Tibial nerve (tissue), 4 donors: Measurements from ENCODE around the gene CCDC177. TPM values are rescaled to one million over a fixed set of nuclear protein-coding genes. Genes with fewer than 3 reads are reported as not detected.
A peak's percentile ranks its signal among the peaks of the same experiment; 100 is the strongest.

ENCODE experiments used
- DNase-seq, 2 donors: peaks; one replicate each; pipeline ENCODE4 v3.0.0-alpha.2; 2019; ENCODE audit warnings: low spot score in 2 of 2
- H3K27ac ChIP-seq, 4 donors: fragments of 200-600 bp; sonication (generic) in 3 of 4; one replicate each; pipeline ENCODE4 v1.5.1; 2017 to 2019; ENCODE audit warnings: mild to moderate bottlenecking in 1 of 4
- H3K27me3 ChIP-seq, 2 donors: fragments of 200-600 bp; sonication (generic) in 1 of 2; one replicate each; pipeline versions ENCODE4 v1.5.1 to v1.6.0; 2017 to 2019
- H3K36me3 ChIP-seq, 3 donors: fragments of 200-600 bp; sonication (generic); one replicate each; pipeline ENCODE4 v1.5.1; 2018 to 2019
- H3K4me1 ChIP-seq, 4 donors: fragments of 200-600 bp; sonication (generic) in 3 of 4; one replicate each; pipeline ENCODE4 v1.5.1; 2017 to 2019
- H3K4me3 ChIP-seq, 4 donors: fragments of 200-600 bp; sonication (generic) in 3 of 4; one replicate each; pipeline ENCODE4 v1.5.1; 2017 to 2019; ENCODE audit warnings: mild to moderate bottlenecking in 1 of 4, moderate library complexity in 1 of 4
- H3K9me3 ChIP-seq, 4 donors: fragments of 200-600 bp; sonication (generic) in 3 of 4; one replicate each; pipeline ENCODE4 v1.5.1; 2017 to 2019
- EP300 ChIP-seq, 2 donors: sonication (generic); formaldehyde crosslinking; IDR thresholded peaks; one replicate each; pipeline ENCODE4 v1.6.1; 2017; ENCODE audit warnings: antibody characterized with exemption in 2 of 2, mild to moderate bottlenecking in 1 of 2
- POLR2A ChIP-seq, 2 donors: fragments of 450-650 bp; IDR thresholded peaks; one replicate each; pipeline ENCODE4 v1.6.1; 2017; ENCODE audit warnings: antibody characterized with exemption in 2 of 2, mild to moderate bottlenecking in 2 of 2, moderate library complexity in 2 of 2
- WGBS, 2 donors: methylation state at CpG; one replicate each; pipeline ENCODE4 v1.1.5; 2018; 5-methylcytosine and 5-hydroxymethylcytosine counted together
- total RNA-seq, 4 donors: library from RNA; depleted of rRNA; stranded (reverse); fragments of >200 nt; gene quantifications; one replicate each; pipeline ENCODE4 v1.1.0, GENCODE V29; 2016
- TF ChIP-seq, protein P1 (sequence below), 5 experiments: fragments of 200-600 bp in 3 of 5; fragments of 450-650 bp in 2 of 5; sonication (generic) in 3 of 5; IDR thresholded peaks; one replicate each; pipeline ENCODE4 v1.5.1; 2016 to 2019; ENCODE audit warnings: antibody characterized with exemption in 5 of 5, mild to moderate bottlenecking in 3 of 5, moderate library complexity in 2 of 5

CCDC177 gene
- total RNA-seq, 4 donors from 2014 or later, result not detected

DNA sequence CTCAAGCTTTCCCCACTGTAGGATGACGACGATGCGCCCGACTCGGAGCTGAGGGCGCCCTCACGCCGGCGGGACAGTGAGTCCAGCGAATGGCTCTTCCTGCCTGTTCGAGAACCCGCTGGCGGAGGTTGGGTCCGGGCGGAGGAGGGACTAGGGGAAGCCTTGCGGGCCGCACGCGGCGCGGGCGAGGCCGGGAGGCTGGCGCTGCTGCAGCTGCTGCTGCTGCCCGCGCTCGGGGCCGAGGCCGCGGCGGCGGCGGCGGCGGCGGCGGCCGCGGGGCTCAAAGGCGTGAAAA, 1.9 kb downstream of the CCDC177 start:
- Histone ChIP-seq H3K9me3 (no peaks in the 10 kb centered on the region), H3K27ac (no peak overlapping the region), H3K4me3 (peak overlapping the region in 2 of 4 donors; percentile 35 to 52), H3K36me3 (no peaks in the 10 kb centered on the region), H3K4me1 (peaks cover 0 to 38% (median 25%) of the 10 kb centered on the region in 4 donors), H3K27me3 (peaks cover 3 to 91% of the 10 kb centered on the region in 2 donors)
- DNase-seq, result no peak
- whole genome bisulfite sequencing, 2 donors, result 28 to 32% methylated on average over 22 to 37 of the region's 40 CpGs
- TF ChIP-seq POLR2A (IDR thresholded peaks at IDR 0.05), result no peak
- TF ChIP-seq, protein P1, sequence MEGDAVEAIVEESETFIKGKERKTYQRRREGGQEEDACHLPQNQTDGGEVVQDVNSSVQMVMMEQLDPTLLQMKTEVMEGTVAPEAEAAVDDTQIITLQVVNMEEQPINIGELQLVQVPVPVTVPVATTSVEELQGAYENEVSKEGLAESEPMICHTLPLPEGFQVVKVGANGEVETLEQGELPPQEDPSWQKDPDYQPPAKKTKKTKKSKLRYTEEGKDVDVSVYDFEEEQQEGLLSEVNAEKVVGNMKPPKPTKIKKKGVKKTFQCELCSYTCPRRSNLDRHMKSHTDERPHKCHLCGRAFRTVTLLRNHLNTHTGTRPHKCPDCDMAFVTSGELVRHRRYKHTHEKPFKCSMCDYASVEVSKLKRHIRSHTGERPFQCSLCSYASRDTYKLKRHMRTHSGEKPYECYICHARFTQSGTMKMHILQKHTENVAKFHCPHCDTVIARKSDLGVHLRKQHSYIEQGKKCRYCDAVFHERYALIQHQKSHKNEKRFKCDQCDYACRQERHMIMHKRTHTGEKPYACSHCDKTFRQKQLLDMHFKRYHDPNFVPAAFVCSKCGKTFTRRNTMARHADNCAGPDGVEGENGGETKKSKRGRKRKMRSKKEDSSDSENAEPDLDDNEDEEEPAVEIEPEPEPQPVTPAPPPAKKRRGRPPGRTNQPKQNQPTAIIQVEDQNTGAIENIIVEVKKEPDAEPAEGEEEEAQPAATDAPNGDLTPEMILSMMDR (IDR thresholded peaks at IDR 0.05), result no peak
- no peak for TF ChIP-seq EP300 (IDR thresholded peaks at IDR 0.05)

DNA sequence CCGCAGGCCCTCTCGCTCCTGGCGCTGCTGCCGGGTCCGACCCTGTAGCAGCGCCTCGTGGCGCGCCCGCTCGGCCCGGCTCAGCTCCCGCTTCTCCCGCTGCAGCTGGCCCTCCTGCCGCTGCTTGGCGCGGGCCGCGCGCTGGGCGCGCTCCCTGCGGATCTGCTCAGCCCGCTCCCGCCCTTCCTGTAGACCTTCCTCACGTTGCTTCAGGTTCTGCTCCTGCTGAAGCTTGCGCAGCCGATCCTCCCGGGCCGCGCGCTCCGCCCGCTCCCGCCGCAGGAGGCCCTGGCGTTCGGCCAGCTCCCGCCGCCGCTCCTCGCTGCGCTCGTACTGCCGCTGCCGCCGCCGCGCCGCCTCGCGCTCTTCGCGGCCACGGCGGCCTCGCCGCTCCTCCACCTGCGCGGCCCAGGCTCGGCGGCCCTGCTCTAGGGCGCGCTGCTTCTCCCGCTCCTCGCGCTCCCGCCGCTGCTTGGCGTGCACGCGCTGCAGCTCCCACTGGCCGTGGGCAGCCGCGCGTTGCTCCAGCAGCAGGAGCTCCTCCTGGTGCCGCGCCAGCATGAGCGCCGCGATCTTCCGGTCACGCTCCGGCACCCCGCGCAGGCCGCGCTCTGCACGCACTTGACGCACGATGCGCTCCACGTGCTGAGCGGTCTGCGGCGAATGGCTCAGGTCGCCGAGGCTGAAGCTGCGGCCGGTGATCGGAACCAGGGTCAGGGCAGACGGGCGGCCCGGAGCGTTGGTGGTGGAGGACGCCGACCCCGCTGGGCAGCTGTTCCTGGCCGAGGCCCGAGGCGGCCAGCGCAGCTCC, 2.4 kb downstream of the CCDC177 start:
- peaks cover 3 to 97% of the 10 kb centered on the region in 2 donors for H3K27me3 ChIP-seq
- no peak for DNase-seq

DNA sequence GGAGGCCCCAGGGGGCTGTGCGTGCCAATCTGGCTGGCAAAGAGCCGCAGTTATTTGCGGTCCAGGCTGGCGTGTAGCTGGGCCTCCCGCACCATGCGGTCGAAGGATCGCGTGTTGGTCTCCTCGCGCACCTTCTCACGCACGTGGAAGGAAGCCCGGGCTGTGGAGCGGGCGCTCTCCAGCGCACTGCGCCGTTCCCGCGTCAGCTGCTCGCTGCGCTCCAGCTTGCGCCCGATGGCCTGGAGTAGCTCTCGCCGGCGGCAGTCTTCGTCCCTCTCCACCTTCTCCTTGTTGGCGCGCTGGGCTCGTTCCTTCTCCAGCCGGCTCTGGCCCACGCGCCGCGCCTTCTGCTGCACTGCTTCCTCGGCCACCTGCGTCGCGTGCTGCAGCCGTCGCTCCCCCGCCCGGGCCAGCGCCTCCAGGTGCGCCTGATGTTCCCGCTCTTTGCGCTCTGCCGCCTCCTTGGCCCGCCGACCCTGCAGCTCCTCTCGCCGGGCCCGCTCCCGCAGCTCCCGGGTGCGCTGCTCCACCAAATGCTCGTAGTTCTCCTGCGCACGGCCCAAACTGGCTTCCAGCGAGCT, 3.1 kb downstream of the CCDC177 start:
- DNase-seq, result no peak
- TF ChIP-seq POLR2A (IDR thresholded peaks at IDR 0.05), result no peak
- TF ChIP-seq EP300 (IDR thresholded peaks at IDR 0.05), result no peak
- TF ChIP-seq, protein P1 (IDR thresholded peaks at IDR 0.05), result no peak
- Histone ChIP-seq H3K4me3 (peak overlapping the region; percentile 19 to 52 (median 32)), H3K9me3 (no peaks in the 10 kb centered on the region), H3K27me3 (peaks cover 3 to 97% of the 10 kb centered on the region in 2 donors), H3K27ac (no peak overlapping the region), H3K4me1 (peaks cover 0 to 38% (median 25%) of the 10 kb centered on the region in 4 donors), H3K36me3 (no peaks in the 10 kb centered on the region)
- WGBS, 2 donors, result 10 to 34% methylated on average over 21 to 37 of the region's 62 CpGs

More for the DNA sequence above, 2.4 kb downstream of the CCDC177 start:
- Histone ChIP-seq H3K27ac (no peak overlapping the region), H3K36me3 (no peaks in the 10 kb centered on the region), H3K4me3 (peak overlapping the region; percentile 19 to 52 (median 32)), H3K9me3 (no peaks in the 10 kb centered on the region), H3K4me1 (peaks cover 0 to 38% (median 25%) of the 10 kb centered on the region in 4 donors)
- TF ChIP-seq, protein P1 (IDR thresholded peaks at IDR 0.05), result no peak
- no peak for TF ChIP-seq EP300 (IDR thresholded peaks at IDR 0.05)
- TF ChIP-seq POLR2A (IDR thresholded peaks at IDR 0.05), result no peak
- 15 to 18% methylated on average over 57 to 98 of the region's 112 CpGs for WGBS, 2 donors

DNA sequence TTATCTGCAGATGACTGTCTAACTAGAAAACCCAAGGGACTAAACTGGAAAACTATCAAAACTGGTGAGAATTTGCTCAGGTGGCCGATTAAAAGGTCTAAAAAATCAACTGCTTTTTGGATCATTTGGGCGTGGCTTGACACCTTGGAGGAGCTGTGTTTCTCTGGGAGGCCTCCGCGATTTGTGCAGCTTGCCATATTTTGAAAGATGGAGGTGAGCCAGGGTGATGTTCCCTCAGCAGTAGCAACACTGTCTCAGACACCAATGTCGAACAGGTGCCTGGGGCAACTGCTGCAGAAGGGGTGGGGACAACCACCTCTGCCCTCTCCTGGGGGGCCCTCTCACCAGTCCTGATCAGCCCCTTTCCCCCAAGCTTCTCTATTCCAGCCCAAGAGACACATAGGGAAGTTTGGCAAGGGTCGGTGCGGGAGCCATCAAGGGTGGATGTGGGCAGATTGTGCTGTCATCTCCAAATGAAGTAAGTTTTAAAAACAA, 3.8 kb downstream of the CCDC177 start:
- DNase-seq, result no peak
- no peak overlapping the region for H3K27ac ChIP-seq
- peaks cover 0 to 38% (median 25%) of the 10 kb centered on the region in 4 donors for H3K4me1 ChIP-seq
- H3K4me3 ChIP-seq, result no peak overlapping the region
- no peaks in the 10 kb centered on the region for H3K36me3 ChIP-seq
- 88 to 93% methylated on average over 7 of the region's 7 CpGs for WGBS, 2 donors
- no peaks in the 10 kb centered on the region for H3K9me3 ChIP-seq
- H3K27me3 ChIP-seq, result peaks cover 3 to 97% of the 10 kb centered on the region in 2 donors
- TF ChIP-seq POLR2A (IDR thresholded peaks at IDR 0.05) (no peak), EP300 (IDR thresholded peaks at IDR 0.05) (no peak)
- TF ChIP-seq, protein P1 (IDR thresholded peaks at IDR 0.05), result no peak

DNA sequence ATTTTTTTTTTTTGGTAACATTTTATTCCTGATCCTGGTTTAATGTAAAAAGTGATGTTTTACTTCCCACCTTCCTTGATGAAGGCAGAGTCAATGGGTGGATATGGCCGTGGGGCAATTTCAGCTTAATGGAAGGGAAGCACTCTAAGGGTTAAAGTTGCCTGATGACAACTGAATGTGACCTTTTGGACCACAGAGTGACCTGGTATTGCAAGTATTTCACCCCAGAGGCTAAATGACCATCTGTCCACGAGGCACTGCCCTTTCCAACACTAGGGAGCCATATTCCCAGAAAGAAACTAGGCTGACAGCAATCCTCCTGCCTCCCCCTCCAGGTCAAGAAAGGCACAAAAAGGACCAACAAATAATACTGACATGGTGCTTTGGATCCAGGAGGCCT, 4.8 kb downstream of the CCDC177 start:
- H3K27me3 ChIP-seq, result peaks cover 3 to 97% of the 10 kb centered on the region in 2 donors
- TF ChIP-seq, protein P1 (IDR thresholded peaks at IDR 0.05), result no peak
- no peak for TF ChIP-seq EP300 (IDR thresholded peaks at IDR 0.05)
- no peak for TF ChIP-seq POLR2A (IDR thresholded peaks at IDR 0.05)
- H3K36me3 ChIP-seq, result no peaks in the 10 kb centered on the region
- no peak for DNase-seq
- H3K4me1 ChIP-seq, result peaks cover 0 to 38% (median 25%) of the 10 kb centered on the region in 4 donors
- H3K9me3 ChIP-seq, result no peaks in the 10 kb centered on the region
- no peak overlapping the region for H3K4me3 ChIP-seq
- WGBS, 2 donors, result 33 to 47% methylated on average over 2 of the region's 2 CpGs
- no peak overlapping the region for H3K27ac ChIP-seq
